ENCODE data around the gene RHBDD2. TPM values are rescaled to one million over a fixed set of nuclear protein-coding genes. Genes with fewer than 3 reads are reported as not detected.
"Not testable (repeated sequence)": the region's sequence is repeated elsewhere in the genome, so short reads cannot be mapped to it uniquely, and the experiment has no call there.

Gene RHBDD2
- total RNA-seq, 4 donors from 2014 or later, result 35.5 to 76.9 (median 57.6) TPM

- H3K4me3 ChIP-seq, result no peak overlapping the region
- H3K9me3 ChIP-seq, result no peaks in the 10 kb centered on the region
- no peak for TF ChIP-seq CTCF (IDR thresholded peaks at IDR 0.05)
- no peak for TF ChIP-seq POLR2A (IDR thresholded peaks at IDR 0.05)
- H3K4me1 ChIP-seq, result no peaks in the 10 kb centered on the region
- no peaks in the 10 kb centered on the region for H3K27me3 ChIP-seq
- peak overlapping the region in 2 of 4 donors; percentile 17 to 62 for H3K27ac ChIP-seq
- DNase-seq, result peak in 2 of 3 donors; percentile 61 to 80
- no peaks in the 10 kb centered on the region for H3K36me3 ChIP-seq
These were observed 27.2 kb downstream of the RHBDD2 start for GRCh38 chr7:75905785-75906604.

- H3K27ac ChIP-seq, result peak overlapping the region in 2 of 4 donors; percentile 50 to 69
- no peaks in the 10 kb centered on the region for H3K4me1 ChIP-seq
- TF ChIP-seq POLR2A (IDR thresholded peaks at IDR 0.05) (peak in 1 of 2 donors; percentile 25), CTCF (IDR thresholded peaks at IDR 0.05) (no peak)
- H3K27me3 ChIP-seq, result no peaks in the 10 kb centered on the region
- no peaks in the 10 kb centered on the region for H3K9me3 ChIP-seq
- H3K36me3 ChIP-seq, result no peaks in the 10 kb centered on the region
- peak in 2 of 3 donors; percentile 59 to 81 for DNase-seq
- H3K4me3 ChIP-seq, result no peak overlapping the region
These were observed 28.3 kb downstream of the RHBDD2 start for GRCh38 chr7:75906991-75907667.

DNA sequence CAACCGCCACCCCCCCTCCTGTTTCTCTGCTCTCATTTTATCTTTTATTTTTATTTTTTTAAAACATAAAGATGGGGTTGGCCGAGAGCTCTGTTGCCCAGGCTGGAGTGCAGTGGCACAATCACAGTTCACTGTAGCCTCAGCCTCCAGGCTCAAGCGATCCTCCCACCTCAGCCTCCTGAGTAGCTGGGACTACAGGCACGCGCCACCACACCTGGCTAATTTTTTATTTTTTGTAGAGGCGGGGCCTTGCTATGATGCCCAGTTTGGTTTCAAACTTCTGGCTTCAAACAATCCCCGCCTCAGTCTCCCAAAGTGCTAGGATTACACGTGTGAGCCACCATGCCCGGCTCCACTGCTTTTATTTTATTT, 28.8 kb downstream of the RHBDD2 start:
- H3K36me3 ChIP-seq, H3K4me1 ChIP-seq, H3K27me3 ChIP-seq, H3K9me3 ChIP-seq, DNase-seq, H3K4me3 ChIP-seq: not testable (repeated sequence)
- peak overlapping the region in 2 of 4 donors; percentile 50 to 53 for H3K27ac ChIP-seq

DNA sequence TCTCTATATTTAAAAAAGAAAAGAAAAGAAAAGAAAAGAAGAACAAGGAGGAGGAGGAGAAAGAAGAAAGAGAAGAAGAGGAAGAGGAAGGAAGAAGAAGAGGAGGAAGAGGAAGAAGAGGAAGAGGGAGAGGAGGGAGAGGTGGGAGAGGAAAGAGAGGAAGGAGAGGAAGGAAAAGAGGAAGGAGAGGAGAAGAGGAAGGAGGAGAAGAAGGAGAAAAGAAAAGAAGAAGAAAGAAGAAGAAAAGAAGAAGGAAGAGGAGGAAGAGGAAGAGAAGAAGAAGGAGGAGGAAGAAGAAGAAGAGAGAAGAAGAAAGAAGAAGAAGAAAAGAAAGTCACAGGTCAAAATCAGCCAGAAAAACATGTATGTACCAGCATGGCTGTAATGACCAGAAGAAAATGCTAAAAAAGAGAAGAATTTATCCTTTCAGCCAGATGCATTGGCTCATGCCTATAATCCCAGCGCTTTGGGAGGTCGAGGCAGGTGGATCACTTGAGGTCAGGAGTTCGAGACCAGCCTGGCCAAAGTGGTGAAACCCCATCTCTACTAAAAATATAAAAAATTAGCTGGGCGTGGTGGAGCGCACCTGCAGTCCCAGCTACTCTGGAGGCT, 30.8 kb downstream of the RHBDD2 start:
- Histone ChIP-seq H3K27ac (no peak overlapping the region), H3K9me3 (no peaks in the 10 kb centered on the region), H3K27me3 (no peaks in the 10 kb centered on the region), H3K4me1 (peaks cover 0 to 8% (median 0%) of the 10 kb centered on the region in 4 donors), H3K36me3 (no peaks in the 10 kb centered on the region), H3K4me3 (no peak overlapping the region)
- no peak for TF ChIP-seq CTCF (IDR thresholded peaks at IDR 0.05)
- no peak for TF ChIP-seq POLR2A (IDR thresholded peaks at IDR 0.05)
- no peak for DNase-seq

GRCh38 chr7:75911186-75911585, 32.4 kb downstream of the RHBDD2 start:
- not testable (repeated sequence) for DNase-seq, H3K36me3 ChIP-seq, H3K27ac ChIP-seq, H3K4me1 ChIP-seq, H3K4me3 ChIP-seq, H3K27me3 ChIP-seq, H3K9me3 ChIP-seq

- Histone ChIP-seq H3K9me3 (no peaks in the 10 kb centered on the region), H3K27ac (no peak overlapping the region), H3K27me3 (no peaks in the 10 kb centered on the region), H3K36me3 (no peaks in the 10 kb centered on the region), H3K4me1 (peaks cover 0 to 16% (median 4%) of the 10 kb centered on the region in 4 donors), H3K4me3 (no peak overlapping the region)
- DNase-seq, result no peak
- no peak for TF ChIP-seq CTCF (IDR thresholded peaks at IDR 0.05)
- no peak for TF ChIP-seq POLR2A (IDR thresholded peaks at IDR 0.05)
These were observed 34.6 kb downstream of the RHBDD2 start for GRCh38 chr7:75913437-75913836.
